GM10248 (cell line): ENCODE data around the gene MYOD1.

Source experiments
- CTCF ChIA-PET: fragments of 300-600 bp; sonication (Branson Sonifier 250); formaldehyde crosslinking; extraction: SDS; loops from one replicate; lab custom pipeline; 2021; ENCODE audit warnings: antibody characterized with exemption; lab: Yijun Ruan, JAX
- POLR2A ChIA-PET: fragments of 350-650 bp; sonication (Branson Sonifier 250); formaldehyde crosslinking; extraction: SDS; loops from one replicate; lab custom pipeline; 2020; ENCODE audit warnings: antibody characterized with exemption; lab: Yijun Ruan, JAX
- DNase-seq: peaks from one replicate; pipeline ENCODE4 v3.0.0; 2012; ENCODE audit errors: extremely low spot score
- TF ChIP-seq, protein P1 (sequence below): IDR thresholded peaks from 2 replicates; pipeline ENCODE4 v1.5.1; 2012; ENCODE audit warnings: mild to moderate bottlenecking, low read depth; ENCODE audit errors: extremely low read depth, missing control alignments, control extremely low read depth

The MYOD1 gene

DNA sequence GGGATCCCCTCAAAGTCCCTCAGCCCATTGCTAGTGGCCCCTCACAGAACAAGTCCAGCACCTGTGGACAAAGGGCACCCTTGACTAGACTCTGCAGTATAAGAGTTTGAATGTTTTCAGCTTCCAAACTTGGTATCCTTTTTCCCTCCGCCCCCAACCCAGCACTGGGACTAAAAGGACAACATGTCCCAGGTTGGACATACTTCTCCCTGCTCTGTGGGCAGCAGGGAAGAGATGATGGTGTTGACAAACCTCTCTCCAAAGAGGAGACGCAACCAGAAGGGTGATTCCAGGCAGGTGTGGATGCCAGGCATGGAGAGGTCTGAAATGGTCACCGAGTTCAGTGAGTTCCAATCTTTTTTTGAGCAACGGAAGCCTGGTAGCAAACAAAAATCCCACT lies 4.5 kb upstream of the MYOD1 start:
- POLR2A ChIA-PET: no interaction called here
- TF ChIP-seq, protein P1, sequence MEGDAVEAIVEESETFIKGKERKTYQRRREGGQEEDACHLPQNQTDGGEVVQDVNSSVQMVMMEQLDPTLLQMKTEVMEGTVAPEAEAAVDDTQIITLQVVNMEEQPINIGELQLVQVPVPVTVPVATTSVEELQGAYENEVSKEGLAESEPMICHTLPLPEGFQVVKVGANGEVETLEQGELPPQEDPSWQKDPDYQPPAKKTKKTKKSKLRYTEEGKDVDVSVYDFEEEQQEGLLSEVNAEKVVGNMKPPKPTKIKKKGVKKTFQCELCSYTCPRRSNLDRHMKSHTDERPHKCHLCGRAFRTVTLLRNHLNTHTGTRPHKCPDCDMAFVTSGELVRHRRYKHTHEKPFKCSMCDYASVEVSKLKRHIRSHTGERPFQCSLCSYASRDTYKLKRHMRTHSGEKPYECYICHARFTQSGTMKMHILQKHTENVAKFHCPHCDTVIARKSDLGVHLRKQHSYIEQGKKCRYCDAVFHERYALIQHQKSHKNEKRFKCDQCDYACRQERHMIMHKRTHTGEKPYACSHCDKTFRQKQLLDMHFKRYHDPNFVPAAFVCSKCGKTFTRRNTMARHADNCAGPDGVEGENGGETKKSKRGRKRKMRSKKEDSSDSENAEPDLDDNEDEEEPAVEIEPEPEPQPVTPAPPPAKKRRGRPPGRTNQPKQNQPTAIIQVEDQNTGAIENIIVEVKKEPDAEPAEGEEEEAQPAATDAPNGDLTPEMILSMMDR: no peak
- no peak for DNase-seq
- CTCF ChIA-PET: no interaction called here

DNA sequence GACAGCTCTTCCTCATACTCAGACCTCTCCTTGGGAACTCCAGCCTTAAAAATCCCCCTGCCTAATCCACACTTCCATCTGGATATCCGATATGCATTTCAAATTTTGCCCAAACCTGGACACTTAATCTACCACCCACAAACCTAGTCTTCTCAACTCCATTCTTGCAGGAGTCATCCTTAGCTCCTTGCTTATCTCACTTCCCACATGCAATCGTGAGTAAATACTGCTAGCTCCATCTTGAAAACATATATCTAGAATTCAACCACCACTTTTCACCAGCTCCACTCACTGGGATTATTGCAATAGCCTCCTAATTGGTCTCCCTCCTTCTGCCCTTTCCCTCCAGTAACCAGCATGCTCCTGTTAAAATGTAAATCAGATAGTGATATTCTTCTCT lies 2.6 kb upstream of the MYOD1 start:
- DNase-seq: no peak
- CTCF ChIA-PET: interaction anchor here (0.8 kb wide), 1 partner anchor 15 kb away, joined by 4 read pairs; no protein-coding TSS in a partner anchor
- TF ChIP-seq, protein P1: no peak
- POLR2A ChIA-PET: no interaction called here

DNA sequence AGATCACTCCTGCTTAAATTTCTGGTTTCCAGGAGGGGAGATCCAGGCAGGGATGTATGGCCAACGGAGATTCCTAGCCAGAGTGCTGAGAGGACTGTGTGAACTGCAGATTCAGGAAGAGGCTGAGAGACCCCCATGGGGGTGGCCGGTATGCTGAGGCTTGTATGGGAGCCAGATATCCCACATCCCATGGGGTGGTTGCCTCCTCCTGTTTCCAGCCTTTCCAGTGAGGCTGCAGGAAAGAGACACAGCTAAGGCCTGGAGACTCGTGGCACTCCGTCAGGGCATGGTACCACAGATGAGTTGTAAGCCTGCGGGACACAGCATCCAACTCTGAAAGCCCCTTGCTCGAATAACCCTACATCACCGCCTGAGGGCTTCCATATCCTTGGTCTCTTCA lies 1.4 kb upstream of the MYOD1 start:
- ChIA-PET CTCF (interaction anchor here (1.9 to 2.8 kb wide), 2 partner anchors 8 to 14 kb away, joined by 4 to 13 read pairs; no protein-coding TSS in a partner anchor), POLR2A (no interaction called here)
- TF ChIP-seq, protein P1: no peak
- no peak for DNase-seq

DNA sequence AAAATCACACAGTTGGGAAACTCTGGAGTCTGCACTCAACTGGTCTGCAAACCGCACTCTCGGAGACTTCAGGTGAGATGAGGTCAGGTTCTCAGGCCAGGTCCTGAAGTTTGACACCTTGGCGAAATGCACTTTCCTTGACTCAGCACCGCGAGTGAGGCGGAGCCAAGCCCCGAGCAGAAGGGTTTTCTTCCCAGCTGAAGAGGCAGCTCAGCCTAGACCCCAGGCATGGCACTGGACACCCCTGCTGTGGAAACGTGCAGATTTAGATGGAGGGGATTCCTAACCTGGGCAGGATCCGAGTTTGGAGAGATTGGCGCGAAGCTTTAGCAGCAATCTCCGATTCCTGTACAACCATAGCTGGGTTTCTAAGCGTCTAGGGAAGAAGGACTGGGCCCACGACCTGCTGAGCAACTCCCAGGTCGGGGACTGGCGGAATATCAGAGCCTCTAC lies 835 bp upstream of the MYOD1 start:
- ChIA-PET POLR2A (no interaction called here), CTCF (interaction anchor here (1.9 to 2.8 kb wide), 2 partner anchors 9 to 13 kb away, joined by 4 to 13 read pairs; no protein-coding TSS in a partner anchor)
- TF ChIP-seq, protein P1: no peak
- DNase-seq: no peak

DNA sequence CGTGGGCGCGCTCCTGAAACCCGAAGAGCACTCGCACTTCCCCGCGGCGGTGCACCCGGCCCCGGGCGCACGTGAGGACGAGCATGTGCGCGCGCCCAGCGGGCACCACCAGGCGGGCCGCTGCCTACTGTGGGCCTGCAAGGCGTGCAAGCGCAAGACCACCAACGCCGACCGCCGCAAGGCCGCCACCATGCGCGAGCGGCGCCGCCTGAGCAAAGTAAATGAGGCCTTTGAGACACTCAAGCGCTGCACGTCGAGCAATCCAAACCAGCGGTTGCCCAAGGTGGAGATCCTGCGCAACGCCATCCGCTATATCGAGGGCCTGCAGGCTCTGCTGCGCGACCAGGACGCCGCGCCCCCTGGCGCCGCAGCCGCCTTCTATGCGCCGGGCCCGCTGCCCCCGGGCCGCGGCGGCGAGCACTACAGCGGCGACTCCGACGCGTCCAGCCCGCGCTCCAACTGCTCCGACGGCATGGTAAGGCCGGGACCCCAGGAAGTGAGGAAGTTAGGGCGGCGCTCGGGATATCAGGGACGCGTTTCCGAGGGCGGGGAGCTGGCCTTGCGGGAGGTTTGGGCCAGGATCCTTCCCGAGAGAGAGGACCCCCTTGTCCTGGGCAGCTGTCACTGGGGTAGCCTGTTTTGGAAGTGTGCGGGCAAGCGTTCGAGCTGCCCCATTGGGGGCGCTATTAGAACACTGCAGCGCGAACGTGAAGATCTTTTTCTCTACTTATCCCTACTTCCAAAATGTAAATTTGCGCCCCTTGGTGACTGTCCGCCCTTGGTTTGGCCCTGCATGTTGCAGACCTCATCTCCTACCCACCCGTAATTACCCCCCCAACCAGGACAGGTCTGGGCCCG lies 796 bp downstream of the MYOD1 start:
- ChIA-PET POLR2A (no interaction called here), CTCF (interaction anchor here (0.5 to 2.8 kb wide), 4 partner anchors 10 to 491 kb away, joined by 3 to 13 read pairs (median 4); no protein-coding TSS in a partner anchor)
- no peak for DNase-seq
- TF ChIP-seq, protein P1: no peak

DNA sequence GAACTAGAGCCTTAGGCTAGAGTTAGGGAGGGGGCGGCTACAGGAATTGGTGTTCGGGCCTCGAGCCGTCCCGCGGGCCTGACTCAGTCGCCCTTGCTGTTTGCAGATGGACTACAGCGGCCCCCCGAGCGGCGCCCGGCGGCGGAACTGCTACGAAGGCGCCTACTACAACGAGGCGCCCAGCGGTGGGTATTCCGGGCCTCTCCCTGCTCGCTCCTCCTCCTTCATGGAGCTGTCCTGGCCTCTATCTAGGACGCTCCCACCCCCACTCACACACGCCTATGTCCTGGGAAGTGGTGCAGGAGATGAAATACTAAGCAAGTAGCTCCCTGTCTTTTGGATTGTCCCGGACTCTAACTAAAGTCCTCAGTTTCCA lies 1.4 kb downstream of the MYOD1 start:
- no peak for DNase-seq
- POLR2A ChIA-PET: no interaction called here
- CTCF ChIA-PET: interaction anchor here (0.5 to 2.6 kb wide), 3 partner anchors 10 to 491 kb away, joined by 3 to 13 read pairs (median 3); no protein-coding TSS in a partner anchor
- TF ChIP-seq, protein P1: no peak
